Activated naive CD8-positive, alpha-beta T cell (primary cell): ENCODE data around the gene WDR6.

Experiments used
- H3K27ac Mint-ChIP-seq: one replicate; pipeline ENCODE4 v1.8.0; 2021; ENCODE audit warnings: mixed read lengths
- H3K27me3 Mint-ChIP-seq: one replicate; pipeline ENCODE4 v1.8.0; 2021; ENCODE audit warnings: mixed read lengths
- H3K36me3 Mint-ChIP-seq: one replicate; pipeline ENCODE4 v1.8.0; 2021; ENCODE audit warnings: mixed read lengths
- H3K4me1 Mint-ChIP-seq: one replicate; pipeline ENCODE4 v1.8.0; 2021; ENCODE audit warnings: low read depth, mixed read lengths
- H3K4me3 Mint-ChIP-seq: one replicate; pipeline ENCODE4 v1.8.0; 2021; ENCODE audit warnings: mild to moderate bottlenecking, mixed read lengths
- H3K9me3 Mint-ChIP-seq: one replicate; pipeline ENCODE4 v1.8.0; 2021; ENCODE audit warnings: low read depth, mixed read lengths

The WDR6 gene

DNA sequence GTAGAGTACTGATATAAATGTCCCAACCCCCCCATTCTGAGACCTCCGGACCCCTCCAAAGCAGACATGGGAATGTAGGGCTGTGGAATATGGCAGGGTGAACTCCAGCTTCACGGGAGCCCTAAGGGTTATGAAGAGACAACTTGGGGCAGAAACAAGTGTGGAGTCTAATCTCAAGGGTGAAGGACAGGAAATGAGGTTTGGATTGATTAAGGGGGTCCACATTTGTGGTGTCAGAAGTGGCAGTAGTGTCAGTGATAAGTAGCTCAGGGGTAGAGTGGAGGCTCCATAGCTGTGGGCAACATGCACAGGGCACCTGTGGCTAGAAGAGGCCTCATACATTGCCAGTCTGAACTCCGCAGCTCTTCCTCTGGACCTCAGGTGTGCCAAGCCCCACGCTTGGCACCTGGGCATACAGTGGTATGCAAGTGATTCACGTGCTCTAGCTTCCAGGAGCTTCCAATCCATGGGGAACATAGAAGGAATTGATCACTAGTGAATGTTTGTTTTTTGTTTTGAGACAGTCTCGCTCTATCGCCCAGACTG, 21.3 kb upstream of the WDR6 start:
- H3K4me3 Mint-ChIP-seq, result no peak overlapping the region
- H3K9me3 Mint-ChIP-seq, result no peaks in the 10 kb centered on the region
- no peaks in the 10 kb centered on the region for H3K27me3 Mint-ChIP-seq
- peak overlapping the region; percentile 5 for H3K27ac Mint-ChIP-seq
- H3K4me1 Mint-ChIP-seq, result peaks cover 20% of the 10 kb centered on the region
- H3K36me3 Mint-ChIP-seq, result no peaks in the 10 kb centered on the region

DNA sequence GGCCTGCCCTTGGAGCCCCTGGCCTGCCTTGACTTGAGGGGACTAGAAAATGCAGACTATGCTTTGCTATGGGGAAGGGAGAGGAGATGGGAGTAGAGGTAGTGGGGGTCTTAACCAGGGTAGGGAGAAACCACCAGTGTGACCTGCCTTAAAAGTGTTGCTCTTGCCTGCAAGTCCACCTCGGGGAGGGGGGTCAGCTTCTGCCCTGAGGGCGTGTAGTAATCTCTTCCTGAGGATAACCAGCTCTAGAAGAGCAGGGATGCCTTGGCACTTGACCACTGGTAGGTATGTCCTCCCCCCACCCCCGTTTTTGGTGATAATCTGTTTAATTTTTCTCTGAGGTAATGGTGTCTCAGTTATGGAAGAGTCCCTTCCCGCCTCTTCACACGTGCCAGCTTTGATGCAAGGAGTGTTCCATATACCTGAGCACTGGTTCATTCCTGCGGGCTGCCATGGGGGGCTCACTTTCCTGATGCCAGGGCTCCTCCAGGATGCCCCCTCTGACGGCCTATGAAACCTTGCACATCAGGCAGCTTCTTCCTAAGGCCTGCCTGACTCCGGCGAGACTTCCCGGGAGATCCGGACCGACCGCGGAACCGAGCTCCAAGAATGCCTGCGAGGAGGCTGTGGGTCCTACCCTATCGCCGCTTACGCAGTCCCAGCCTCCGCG, 17.9 kb upstream of the WDR6 start:
- no peaks in the 10 kb centered on the region for H3K9me3 Mint-ChIP-seq
- peaks cover 37% of the 10 kb centered on the region for H3K4me1 Mint-ChIP-seq
- H3K36me3 Mint-ChIP-seq, result peaks cover 2% of the 10 kb centered on the region
- H3K4me3 Mint-ChIP-seq, result peak overlapping the region; percentile 92
- peak overlapping the region; percentile 91 for H3K27ac Mint-ChIP-seq
- no peaks in the 10 kb centered on the region for H3K27me3 Mint-ChIP-seq

DNA sequence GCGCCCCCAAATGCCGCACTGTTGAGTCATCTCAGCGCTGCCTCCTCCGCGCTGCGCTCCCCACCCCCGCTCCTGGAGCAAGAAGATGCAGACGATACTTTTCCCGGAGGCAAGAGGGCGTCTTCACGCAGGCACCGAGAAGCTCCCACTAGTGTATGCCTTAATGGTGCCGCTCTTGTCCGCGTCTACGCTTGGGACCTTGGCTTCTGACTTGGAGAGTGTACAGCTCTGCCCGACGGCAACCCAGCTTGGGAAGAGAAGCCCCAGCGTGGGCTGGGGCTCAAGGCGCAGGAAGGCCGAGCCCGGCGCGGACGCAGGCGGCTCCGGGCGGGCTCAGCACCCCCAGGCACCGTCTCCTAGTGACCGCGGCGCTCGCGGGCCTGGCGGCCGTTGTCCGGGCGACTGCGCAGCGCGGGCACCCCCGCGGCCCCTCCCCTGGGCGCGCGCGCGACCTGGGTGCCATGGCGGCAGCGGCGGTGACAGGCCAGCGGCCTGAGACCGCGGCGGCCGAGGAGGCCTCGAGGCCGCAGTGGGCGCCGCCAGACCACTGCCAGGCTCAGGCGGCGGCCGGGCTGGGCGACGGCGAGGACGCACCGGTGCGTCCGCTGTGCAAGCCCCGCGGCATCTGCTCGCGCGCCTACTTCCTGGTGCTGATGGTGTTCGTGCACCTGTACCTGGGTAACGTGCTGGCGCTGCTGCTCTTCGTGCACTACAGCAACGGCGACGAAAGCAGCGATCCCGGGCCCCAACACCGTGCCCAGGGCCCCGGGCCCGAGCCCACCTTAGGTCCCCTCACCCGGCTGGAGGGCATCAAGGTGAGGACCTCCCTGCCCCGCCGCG, 17.2 kb upstream of the WDR6 start, which contains the start of gene P4HTM:
Gene P4HTM (plus strand): TSS at position 446 of the 840 bp plus-strand sequence. CDS start 16 bp downstream, at position 462.
- no peaks in the 10 kb centered on the region for H3K27me3 Mint-ChIP-seq
- peaks cover 41% of the 10 kb centered on the region for H3K4me1 Mint-ChIP-seq
- no peaks in the 10 kb centered on the region for H3K9me3 Mint-ChIP-seq
- H3K36me3 Mint-ChIP-seq, result peaks cover 2% of the 10 kb centered on the region
- H3K27ac Mint-ChIP-seq, result peak within 1 kb of the TSS; percentile 91
- peak within 1 kb of the TSS; percentile 92 for H3K4me3 Mint-ChIP-seq

DNA sequence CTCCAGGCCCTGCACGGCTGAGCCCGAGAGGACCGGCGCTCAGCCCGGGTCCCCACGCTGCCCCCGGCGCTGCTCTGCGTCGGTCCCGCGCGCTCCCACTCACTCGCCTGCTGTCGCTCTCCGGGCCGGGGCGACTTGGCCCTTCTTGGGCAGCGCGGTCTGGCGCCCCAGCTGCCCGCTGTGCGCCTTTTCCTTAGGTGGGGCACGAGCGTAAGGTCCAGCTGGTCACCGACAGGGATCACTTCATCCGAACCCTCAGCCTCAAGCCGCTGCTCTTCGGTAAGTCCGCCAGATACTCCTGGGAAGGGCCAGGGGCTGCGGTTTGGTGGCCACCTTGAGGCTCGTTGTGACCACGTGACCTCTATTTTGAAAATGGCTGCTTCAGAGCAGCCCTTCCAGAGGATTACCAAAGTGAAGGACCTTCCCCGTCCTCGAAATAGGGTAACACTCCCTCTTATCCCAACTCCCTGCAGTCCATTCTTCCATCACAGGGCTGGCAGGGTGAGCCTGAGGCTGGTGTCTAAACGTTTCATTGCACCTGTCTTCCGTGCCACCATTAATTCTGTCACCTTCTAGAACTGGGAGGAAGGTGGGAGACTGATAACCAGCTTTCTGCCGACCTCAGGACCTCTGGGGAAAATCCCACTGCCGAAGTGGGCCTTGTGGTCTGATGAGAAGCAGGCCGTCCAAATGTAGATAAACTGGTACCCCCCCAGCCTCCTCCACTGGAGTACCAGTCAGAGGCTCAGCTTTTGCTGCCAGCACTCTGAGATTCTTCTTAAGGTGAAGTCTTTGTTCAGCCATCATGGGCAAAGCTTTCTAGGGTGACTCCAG, 16.3 kb upstream of the WDR6 start:
- peaks cover 2% of the 10 kb centered on the region for H3K36me3 Mint-ChIP-seq
- peaks cover 43% of the 10 kb centered on the region for H3K4me1 Mint-ChIP-seq
- H3K9me3 Mint-ChIP-seq, result no peaks in the 10 kb centered on the region

DNA sequence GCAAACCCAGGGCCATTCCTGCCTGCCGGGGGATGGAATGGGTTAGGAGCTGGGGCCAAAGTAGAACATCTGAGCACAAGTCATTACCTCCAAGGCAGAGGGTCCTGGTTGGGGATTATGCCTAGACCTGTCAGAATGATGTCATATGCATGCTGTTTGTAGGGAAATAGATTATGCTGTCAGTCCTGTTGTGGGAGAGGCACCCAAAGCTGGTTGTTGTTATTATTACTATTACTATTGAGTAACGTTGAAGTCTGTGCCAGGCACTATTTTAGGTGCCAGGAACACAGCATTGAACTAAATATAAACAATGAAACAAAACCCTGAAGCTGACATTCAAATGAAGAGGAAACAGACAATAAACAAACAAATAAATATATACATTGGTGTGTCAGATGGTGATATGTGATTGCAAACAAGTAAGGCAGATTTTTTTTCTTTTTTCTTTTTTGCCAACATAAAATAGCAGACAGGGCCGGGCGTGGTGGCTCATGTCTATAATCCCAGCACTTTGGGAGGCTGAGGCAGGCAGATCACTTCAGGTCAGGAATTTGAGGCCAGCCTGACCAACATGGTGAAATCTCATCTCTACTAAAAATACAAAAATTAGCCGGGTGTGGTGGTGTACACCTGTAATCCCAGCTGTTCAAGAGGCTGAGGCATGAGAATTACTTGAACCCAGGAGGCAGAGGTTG, 15.2 kb upstream of the WDR6 start:
- Mint-ChIP-seq H3K4me3 (peak overlapping the region; percentile 90), H3K27me3 (no peaks in the 10 kb centered on the region), H3K36me3 (peaks cover 2% of the 10 kb centered on the region), H3K27ac (peak overlapping the region; percentile 73), H3K4me1 (peaks cover 42% of the 10 kb centered on the region), H3K9me3 (no peaks in the 10 kb centered on the region)

More for the DNA sequence above, 16.3 kb upstream of the WDR6 start:
- no peaks in the 10 kb centered on the region for H3K27me3 Mint-ChIP-seq
- H3K27ac Mint-ChIP-seq, result peak overlapping the region; percentile 90
- peak overlapping the region; percentile 90 for H3K4me3 Mint-ChIP-seq

DNA sequence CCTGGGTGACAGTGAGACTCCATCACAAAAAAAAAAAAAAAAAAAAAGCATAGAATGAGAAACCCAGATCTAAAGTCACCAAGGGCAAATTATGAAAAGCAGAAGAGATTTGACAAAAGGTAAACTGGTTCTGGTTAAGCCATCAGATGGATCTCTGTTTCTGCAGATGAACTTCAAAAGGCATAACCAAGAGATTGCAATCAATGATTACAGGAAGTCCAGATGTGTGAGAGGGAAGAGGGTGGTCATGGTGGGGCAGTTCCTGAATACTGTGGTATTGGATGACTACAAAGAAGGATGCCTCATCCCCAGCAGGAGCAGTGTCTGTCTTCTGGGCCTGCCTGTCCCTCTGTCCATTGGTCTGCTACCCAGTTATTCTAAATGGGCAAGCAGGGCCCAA, 13.4 kb upstream of the WDR6 start:
- Mint-ChIP-seq H3K36me3 (peaks cover 2% of the 10 kb centered on the region), H3K27me3 (no peaks in the 10 kb centered on the region), H3K27ac (peak overlapping the region; percentile 34), H3K9me3 (no peaks in the 10 kb centered on the region), H3K4me3 (no peak overlapping the region), H3K4me1 (peaks cover 32% of the 10 kb centered on the region)

DNA sequence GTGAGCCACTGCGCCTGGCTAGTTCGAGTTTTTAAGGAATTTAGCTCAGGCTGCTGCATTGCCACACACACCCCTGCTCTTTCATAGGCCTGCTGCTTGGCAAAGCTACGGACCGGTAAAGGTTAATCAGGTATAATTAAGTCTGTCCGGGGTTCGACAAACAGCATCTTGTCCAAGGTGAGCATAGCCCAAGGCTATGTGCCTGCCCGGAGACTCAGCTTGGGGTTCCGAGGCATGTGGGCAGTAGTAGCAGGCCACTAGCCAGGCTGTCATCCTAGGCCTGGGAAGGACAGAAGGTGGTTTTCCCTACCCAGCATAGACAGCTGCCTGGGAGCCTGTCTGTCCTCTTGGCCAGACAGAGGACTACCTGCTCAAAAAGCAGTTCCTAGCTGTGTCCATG, 10.6 kb upstream of the WDR6 start:
- H3K27me3 Mint-ChIP-seq, result no peaks in the 10 kb centered on the region
- peaks cover 2% of the 10 kb centered on the region for H3K36me3 Mint-ChIP-seq
- H3K4me1 Mint-ChIP-seq, result peaks cover 16% of the 10 kb centered on the region
- no peak overlapping the region for H3K27ac Mint-ChIP-seq
- no peaks in the 10 kb centered on the region for H3K9me3 Mint-ChIP-seq
- H3K4me3 Mint-ChIP-seq, result no peak overlapping the region

DNA sequence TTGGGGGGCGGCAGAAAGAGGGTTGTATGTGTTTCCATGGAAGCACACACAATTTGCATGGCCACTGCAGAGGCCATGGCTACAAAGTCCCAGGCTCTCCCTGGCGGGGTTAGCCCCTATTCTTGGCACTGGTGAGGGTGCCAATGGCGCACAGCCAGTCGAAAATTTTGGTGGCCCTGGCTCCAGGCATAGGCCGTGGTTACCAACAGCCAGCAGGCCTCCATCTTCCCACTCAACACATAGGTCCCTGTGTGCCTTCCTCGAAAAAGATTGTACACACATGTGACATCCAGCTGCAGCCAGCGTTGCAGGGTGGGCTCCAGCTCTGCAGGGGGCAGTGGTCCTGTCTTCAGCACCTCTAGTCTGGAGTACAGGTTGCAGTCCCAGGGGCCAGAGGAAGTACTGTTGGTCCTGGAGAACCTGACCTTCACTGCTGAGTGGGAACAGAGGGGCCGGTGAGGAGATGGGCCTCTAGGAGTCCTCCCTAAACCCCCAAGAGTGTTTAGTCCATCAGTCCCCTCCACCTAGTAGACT, 10.0 kb upstream of the WDR6 start:
- Mint-ChIP-seq H3K27me3 (no peaks in the 10 kb centered on the region), H3K27ac (no peak overlapping the region), H3K4me1 (peaks cover 11% of the 10 kb centered on the region), H3K36me3 (no peaks in the 10 kb centered on the region), H3K4me3 (no peak overlapping the region), H3K9me3 (no peaks in the 10 kb centered on the region)

DNA sequence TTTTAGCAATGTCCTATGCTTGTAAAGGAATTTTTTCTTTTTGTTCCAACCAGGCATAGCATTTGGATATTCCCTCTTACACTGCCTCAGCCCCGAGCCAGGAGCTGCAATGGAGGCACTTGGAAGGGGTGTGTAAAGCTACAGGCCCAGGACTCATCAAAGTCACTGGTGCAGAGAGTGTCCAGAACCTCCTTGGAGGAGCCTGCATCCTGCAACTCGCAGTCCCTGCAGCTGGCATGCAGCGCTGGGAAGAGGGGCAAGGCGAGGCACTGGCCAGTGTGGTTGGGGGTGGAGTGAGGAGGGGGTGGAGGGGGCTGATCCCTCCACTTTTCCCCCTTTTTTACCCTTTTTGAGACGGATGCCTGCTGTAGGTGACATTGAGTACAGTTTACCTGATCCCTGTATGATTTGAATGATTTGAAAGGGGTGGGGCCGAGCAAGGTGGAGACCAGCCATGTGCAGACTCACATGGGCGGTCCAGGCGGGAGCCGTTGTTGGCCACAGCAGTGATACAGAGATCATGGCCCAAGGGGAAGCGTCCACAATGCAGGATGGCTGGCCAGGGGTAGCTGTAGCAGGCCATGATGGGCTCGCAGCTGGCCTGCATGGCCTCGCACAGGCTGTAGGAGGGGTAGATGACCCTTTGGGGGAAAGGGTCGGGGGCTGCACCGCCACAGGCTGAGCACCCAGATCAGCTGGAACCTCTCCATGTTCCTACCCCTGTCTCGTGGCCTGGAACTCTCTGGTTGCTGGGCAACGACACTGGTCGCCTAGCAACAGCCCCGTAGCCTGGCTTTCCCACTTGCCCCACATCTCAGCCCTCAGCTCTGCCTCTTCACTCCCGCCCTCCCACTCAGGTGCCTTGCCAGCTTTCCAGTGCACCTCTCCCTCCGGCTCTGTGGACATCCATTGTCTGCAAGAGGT, 9.2 kb upstream of the WDR6 start:
- no peaks in the 10 kb centered on the region for H3K36me3 Mint-ChIP-seq
- H3K4me3 Mint-ChIP-seq, result no peak overlapping the region
- no peaks in the 10 kb centered on the region for H3K27me3 Mint-ChIP-seq
- no peak overlapping the region for H3K27ac Mint-ChIP-seq
- H3K4me1 Mint-ChIP-seq, result peaks cover 11% of the 10 kb centered on the region
- H3K9me3 Mint-ChIP-seq, result no peaks in the 10 kb centered on the region

DNA sequence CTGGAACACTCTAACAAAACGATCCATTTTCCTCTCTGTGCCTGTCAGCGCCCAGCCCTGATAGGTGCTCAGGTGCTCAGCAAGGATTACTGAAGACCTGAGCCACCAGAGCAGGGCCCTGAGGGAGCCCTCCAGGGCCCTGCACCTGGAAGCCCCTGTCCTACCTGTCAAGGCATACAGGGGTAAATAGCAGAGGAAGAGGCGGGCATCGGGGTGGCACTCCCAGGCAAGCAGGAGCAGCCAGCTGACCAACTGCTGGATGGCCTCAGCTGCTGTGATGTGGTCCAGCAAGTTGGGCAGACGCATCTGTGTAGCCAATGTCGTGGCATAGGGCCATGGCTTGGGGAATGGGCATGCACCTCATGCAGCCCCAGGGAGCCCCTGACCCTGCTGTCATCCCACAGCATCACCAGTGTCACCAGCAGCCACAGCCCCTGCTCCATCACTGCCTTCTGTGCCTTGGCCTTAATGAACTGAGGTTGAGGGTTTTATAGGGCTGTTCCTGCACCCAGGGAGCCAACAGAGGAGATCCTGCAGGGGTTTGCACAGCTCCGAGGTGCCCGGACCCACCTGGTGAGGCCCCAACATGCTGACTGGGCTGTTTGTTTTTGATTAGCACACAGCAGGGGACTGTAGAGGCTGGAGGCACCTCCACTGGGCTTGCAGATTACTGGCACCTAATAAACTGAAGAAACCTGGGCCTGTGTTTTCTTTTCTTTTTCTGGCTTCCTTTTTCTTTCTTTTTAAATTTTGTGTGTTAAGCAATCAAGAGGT, 7.9 kb upstream of the WDR6 start:
- Mint-ChIP-seq H3K9me3 (no peaks in the 10 kb centered on the region), H3K36me3 (no peaks in the 10 kb centered on the region), H3K27me3 (no peaks in the 10 kb centered on the region), H3K4me3 (no peak overlapping the region), H3K27ac (no peak overlapping the region), H3K4me1 (peaks cover 6% of the 10 kb centered on the region)

DNA sequence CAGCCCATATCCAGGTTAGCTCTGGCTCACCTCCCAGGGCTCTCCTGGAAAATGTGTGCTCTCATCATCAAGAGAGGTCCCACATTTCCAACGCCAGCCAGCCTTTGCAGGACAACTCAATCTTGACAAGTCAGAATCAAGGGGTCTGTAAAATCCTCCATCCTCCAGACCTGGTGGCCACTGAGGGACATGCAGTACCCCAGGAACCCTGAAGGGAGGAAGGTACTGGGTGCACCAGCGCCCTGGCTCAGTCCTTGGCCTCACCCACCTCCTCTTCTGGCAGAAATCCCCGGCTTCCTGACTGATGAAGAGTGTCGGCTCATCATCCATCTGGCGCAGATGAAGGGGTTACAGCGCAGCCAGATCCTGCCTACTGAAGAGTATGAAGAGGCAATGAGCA, 6.0 kb upstream of the WDR6 start:
- Mint-ChIP-seq H3K36me3 (no peaks in the 10 kb centered on the region), H3K4me1 (peaks cover under 1% of the 10 kb centered on the region), H3K9me3 (no peaks in the 10 kb centered on the region), H3K27ac (peak overlapping the region; percentile 18), H3K27me3 (no peaks in the 10 kb centered on the region), H3K4me3 (no peak overlapping the region)

DNA sequence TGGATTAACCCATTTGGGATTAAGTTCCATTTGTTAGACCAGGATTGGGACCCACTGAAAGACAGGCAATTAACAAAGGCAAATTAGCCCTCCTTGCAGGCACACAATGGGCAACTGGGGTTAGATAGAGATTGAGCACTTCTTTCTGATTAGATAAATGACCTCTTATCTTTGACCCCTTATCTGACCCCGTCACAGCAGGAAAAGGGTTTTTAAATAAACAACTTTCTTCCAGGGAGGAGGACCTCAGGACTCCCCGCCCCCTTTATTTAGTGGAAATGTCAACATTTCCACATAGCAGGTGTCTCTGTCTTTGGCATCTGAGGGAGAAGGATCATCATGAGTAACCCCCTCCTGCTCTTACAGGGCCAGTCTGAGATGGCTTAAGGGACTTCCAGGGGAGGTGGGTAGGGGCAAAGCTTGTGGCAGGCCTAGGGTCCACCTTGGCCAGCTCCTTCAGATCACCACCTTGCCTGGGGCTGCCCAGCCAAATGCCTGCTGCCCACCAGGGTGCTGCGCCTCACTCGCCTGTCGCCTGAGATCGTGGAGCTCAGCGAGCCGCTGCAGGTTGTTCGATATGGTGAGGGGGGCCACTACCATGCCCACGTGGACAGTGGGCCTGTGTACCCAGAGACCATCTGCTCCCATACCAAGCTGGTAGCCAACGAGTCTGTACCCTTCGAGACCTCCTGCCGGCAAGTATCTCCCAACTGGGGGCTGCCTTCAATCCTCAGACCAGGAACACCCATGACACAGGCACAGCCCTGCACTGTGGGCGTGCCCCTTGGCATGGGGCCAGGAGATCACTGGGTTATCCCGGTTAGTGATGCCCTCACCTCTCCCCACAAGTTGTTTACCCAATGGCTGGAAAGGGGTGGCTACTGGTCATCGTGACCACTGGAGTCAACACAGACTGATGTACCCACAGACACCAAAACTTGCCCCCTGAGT, 2.6 kb upstream of the WDR6 start:
- no peaks in the 10 kb centered on the region for H3K36me3 Mint-ChIP-seq
- H3K4me1 Mint-ChIP-seq, result peaks cover 21% of the 10 kb centered on the region
- no peaks in the 10 kb centered on the region for H3K9me3 Mint-ChIP-seq
- no peaks in the 10 kb centered on the region for H3K27me3 Mint-ChIP-seq
- H3K27ac Mint-ChIP-seq, result no peak overlapping the region
- H3K4me3 Mint-ChIP-seq, result no peak overlapping the region
